ENCODE data around the gene LTC4S. TPM values are rescaled to one million over a fixed set of nuclear protein-coding genes. Genes with fewer than 3 reads are reported as not detected.
A peak's percentile ranks its signal among the peaks of the same experiment; 100 is the strongest.

Gene LTC4S
- total RNA-seq, 1 donor, result 3.3 TPM

DNA sequence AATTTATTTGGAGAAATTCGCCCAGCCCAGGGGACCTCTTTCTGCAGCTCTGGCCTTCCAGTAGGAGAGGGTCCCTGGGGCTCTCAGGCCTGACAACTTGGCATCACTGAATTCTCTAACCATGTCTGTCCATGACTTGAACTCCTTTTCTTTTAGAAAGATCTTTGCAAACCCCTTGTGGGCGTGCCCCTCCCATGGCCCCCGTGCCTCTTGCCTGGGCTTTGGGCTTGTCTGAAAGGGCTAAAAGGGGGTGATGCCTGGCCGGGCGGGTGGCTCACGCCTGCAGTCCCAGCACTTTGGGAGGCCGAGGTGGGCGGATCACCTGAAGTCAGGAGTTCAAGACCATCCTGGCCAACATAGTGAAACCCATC is 23.7 kb downstream of the LTC4S start:
- TF ChIP-seq, protein P1, sequence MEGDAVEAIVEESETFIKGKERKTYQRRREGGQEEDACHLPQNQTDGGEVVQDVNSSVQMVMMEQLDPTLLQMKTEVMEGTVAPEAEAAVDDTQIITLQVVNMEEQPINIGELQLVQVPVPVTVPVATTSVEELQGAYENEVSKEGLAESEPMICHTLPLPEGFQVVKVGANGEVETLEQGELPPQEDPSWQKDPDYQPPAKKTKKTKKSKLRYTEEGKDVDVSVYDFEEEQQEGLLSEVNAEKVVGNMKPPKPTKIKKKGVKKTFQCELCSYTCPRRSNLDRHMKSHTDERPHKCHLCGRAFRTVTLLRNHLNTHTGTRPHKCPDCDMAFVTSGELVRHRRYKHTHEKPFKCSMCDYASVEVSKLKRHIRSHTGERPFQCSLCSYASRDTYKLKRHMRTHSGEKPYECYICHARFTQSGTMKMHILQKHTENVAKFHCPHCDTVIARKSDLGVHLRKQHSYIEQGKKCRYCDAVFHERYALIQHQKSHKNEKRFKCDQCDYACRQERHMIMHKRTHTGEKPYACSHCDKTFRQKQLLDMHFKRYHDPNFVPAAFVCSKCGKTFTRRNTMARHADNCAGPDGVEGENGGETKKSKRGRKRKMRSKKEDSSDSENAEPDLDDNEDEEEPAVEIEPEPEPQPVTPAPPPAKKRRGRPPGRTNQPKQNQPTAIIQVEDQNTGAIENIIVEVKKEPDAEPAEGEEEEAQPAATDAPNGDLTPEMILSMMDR (IDR thresholded peaks at IDR 0.05; ENCODE audit: insufficient read depth, low read length), result no peak
- no peak for DNase-seq (ENCODE audit: low read depth)
- no peak overlapping the region for H3K4me3 ChIP-seq (ENCODE audit: low read depth, low read length)

DNA sequence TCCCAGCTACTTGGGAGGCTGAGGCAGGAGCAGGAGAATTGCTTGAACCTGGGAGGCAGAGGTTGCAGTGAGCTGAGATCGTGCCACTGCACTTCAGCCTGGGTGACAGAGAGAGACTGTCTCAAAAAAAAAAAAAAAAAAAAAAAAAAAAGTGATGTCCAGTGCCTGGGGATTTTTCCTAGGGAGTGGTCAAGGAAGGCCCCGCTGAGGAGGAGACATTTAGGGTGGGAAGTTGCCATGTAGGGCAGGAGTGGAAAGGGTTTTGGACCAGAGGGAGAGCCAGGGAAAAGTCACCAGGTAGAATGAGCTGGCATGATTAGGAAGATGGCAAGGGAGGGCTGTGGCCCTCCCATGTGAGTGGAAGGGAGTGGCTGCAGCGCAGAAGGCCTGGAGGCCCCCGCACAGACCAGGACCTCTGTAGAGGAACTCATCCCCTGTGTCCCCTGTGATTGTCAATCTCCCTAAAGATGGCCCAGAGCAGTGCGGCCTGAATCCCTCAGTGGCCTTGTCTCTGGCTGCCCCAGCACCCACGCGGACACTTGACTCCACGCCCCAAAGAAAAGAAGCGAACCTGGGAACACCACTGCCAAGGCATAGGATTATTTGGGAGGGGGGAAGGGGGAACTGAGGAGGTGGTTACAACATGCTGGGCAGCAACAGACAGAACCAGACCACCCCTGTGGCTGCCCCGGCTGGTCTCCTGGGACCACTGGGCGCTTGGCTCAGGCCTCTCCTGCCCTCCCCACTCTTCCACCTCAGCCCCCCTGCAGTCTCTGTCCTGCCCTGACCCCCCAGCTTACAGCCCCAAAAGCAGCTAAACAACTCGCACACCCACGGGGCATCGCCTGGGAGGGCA is 24.3 kb downstream of the LTC4S start:
- TF ChIP-seq, protein P1 (IDR thresholded peaks at IDR 0.05; ENCODE audit: insufficient read depth, low read length), result no peak
- H3K4me3 ChIP-seq (ENCODE audit: low read depth, low read length), result peak overlapping the region; percentile 49
- no peak for DNase-seq (ENCODE audit: low read depth)

DNA sequence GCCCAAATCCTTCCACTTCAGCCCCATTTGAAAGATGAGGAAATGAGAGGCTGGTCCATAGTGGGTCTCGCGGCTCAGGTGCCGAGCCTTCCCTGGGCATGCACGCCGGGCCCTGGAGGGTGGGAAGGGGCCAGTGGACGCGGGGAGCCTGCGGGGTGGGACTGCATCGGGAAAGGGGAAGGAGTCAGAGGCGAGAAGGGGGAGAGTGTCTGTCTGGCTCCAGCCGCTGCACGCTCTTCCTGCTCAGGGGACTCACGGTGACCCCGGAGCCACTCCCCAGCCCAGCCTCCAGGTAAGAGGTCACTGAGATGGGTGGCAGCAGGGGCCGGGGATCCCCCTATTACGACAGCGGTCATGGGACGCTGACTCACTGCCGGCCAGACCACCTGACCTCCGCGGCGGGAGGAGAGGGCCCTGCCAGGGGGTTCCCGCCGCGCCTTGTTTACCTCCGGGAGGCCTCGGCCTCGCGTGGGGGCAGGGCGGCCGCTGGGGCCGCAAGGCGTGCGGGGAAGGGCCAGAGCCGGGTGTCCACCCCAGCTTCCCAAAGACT is 25.0 kb downstream of the LTC4S start:
- TF ChIP-seq, protein P1 (IDR thresholded peaks at IDR 0.05; ENCODE audit: insufficient read depth, low read length), result no peak
- peak; percentile 94 for DNase-seq (ENCODE audit: low read depth)
- peak overlapping the region; percentile 95 for H3K4me3 ChIP-seq (ENCODE audit: low read depth, low read length)

DNA sequence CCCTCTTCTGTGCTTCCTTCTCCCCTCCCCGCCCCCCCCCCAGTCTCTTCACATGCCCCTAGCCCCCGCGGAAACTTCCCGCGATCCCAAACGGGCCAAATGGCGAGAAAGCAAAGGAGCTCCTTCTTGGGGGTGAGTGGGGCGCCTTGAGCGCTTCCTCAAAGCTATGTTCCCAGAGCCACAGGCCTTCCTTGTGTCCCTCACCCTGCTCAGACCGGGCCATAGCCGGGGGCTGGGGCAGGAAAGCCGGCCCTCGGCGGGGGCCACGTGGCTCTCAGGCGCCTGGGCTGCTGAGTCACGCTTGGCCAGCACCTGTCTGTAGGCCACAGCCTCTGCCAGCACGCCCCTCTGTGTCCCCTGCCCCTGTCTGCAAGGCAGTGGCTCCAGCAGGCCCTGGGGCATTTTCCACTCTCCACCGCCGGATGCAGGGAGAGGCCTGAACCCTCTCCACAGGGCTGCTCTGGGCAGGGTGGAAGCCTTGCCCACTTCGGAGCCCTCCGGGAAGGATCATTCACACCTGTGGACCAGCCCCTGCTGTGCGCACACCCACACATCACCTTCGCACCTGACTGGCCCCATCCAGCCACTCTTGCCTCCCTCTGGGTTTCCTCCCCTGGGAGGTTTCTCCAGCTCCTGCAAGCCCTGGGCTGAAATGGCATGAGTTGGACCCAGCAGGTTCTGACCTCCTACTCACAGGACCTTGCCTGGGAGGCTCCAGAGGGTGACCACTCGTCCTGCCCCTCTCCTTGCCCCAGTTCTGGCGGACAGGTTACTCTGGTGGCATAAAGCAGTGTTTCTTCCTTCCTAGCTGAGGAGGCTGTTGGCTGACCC is 25.7 kb downstream of the LTC4S start:
- DNase-seq (ENCODE audit: low read depth), result peak; percentile 75
- TF ChIP-seq, protein P1 (IDR thresholded peaks at IDR 0.05; ENCODE audit: insufficient read depth, low read length), result no peak
- peak overlapping the region; percentile 95 for H3K4me3 ChIP-seq (ENCODE audit: low read depth, low read length)

DNA sequence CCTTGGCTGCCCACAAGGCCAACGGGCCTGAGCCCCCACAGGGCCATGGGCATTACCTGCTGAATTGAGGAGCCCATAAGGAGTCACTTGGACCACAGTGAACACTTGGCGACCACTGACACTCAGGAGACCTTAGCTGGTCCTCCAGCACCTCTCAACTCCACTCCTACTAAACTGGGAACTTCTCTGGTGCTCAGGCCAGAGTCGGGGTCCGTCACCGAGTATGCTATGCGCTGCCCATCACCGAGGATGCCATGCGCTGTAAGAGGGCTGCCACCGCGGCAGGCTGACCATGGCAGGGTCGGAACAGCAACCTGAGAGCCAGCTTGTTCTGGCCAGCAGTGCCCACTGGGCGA is 26.3 kb downstream of the LTC4S start:
- H3K4me3 ChIP-seq (ENCODE audit: low read depth, low read length), result peak overlapping the region; percentile 95
- DNase-seq (ENCODE audit: low read depth), result peak; percentile 37
- TF ChIP-seq, protein P1 (IDR thresholded peaks at IDR 0.05; ENCODE audit: insufficient read depth, low read length), result no peak

DNA sequence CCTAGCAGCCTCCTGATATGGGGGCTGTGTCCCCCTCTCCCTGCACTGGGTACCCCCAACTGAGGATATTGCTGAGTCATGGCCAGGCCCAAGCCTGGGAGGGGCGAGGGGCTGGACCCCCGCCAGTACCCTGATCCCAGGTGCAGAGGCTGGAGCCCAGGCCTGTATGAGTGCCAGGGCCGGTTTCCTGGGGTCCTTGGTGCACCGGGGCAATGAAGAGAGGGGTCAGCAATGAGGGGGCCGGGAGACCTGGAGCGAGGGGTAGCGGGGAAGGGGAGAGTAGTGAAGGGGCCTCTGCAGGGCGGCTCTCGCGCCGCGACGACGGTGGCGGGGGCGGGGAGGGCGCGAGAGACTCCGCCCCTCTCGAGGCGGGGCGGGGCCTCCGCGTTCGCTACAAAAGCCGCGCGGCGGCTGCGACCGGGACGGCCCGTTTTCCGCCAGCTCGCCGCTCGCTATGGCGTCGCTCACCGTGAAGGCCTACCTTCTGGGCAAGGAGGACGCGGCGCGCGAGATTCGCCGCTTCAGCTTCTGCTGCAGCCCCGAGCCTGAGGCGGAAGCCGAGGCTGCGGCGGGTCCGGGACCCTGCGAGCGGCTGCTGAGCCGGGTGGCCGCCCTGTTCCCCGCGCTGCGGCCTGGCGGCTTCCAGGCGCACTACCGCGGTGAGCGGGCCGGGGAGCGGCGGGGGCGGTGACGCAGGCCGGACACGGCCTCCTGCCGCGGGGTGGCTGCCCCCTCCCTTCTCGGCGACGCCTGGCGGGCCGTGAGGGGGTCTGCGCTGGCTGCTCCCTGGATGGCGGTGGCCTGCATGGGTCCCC is 26.9 kb downstream of the LTC4S start, which contains the start of gene SQSTM1:
SQSTM1 (plus strand) TSS at position 423 of the 815 bp plus-strand sequence; CDS start at position 455, 32 bp downstream.
- peak; percentile 84 for DNase-seq (ENCODE audit: low read depth)
- H3K4me3 ChIP-seq (ENCODE audit: low read depth, low read length), result peak within 1 kb of the TSS; percentile 95
- TF ChIP-seq, protein P1 (IDR thresholded peaks at IDR 0.05; ENCODE audit: insufficient read depth, low read length), result no peak

Data from fibroblast of the aortic adventitia (primary cell).